Measurements from ENCODE around the gene LMO3.

LMO3 gene

DNA sequence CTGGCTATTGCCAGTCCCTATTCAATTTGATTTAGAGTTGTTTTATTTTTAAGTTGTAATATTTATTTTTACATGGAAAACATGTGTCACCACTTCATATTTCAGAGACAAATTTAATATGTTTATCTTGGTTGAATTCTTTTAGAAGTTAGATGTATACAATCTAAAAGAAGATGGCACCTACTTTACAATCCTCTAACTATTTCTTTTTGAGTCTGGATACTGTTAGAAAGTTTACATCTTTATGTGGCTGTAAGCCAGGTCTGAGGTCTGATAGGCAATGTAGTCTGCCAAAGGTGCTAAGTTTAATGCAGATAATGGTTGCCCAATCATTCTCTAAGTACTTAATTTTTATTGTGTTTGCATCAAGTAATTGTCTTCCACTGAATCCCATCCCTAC is 7.2 kb upstream of the LMO3 start:
- TF ChIP-seq, protein P1, sequence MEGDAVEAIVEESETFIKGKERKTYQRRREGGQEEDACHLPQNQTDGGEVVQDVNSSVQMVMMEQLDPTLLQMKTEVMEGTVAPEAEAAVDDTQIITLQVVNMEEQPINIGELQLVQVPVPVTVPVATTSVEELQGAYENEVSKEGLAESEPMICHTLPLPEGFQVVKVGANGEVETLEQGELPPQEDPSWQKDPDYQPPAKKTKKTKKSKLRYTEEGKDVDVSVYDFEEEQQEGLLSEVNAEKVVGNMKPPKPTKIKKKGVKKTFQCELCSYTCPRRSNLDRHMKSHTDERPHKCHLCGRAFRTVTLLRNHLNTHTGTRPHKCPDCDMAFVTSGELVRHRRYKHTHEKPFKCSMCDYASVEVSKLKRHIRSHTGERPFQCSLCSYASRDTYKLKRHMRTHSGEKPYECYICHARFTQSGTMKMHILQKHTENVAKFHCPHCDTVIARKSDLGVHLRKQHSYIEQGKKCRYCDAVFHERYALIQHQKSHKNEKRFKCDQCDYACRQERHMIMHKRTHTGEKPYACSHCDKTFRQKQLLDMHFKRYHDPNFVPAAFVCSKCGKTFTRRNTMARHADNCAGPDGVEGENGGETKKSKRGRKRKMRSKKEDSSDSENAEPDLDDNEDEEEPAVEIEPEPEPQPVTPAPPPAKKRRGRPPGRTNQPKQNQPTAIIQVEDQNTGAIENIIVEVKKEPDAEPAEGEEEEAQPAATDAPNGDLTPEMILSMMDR (IDR thresholded peaks at IDR 0.05; ENCODE audit: extremely low read depth, missing control alignments): no peak
- DNase-seq (ENCODE audit: low spot score): no peak

DNA sequence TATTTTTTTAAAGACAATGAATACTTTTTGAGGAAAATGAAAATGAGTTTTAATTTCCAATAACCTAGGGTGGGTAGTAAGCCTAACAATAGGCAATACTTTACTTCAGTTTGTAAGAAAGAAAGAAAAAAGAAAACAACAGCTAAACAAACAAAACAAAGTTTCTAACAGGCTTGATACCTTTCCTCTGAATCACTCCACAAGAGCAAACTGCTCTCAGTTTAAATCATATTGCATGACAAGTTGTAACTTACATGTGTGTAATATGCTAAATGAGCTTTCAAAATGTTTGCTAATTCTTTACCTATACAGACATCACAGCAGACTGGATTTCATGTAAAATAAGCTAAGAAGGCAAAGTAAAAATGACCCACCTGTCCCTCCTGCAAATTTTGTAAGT is 6.7 kb upstream of the LMO3 start:
- TF ChIP-seq, protein P1 (IDR thresholded peaks at IDR 0.05; ENCODE audit: extremely low read depth, missing control alignments): no peak

DNA sequence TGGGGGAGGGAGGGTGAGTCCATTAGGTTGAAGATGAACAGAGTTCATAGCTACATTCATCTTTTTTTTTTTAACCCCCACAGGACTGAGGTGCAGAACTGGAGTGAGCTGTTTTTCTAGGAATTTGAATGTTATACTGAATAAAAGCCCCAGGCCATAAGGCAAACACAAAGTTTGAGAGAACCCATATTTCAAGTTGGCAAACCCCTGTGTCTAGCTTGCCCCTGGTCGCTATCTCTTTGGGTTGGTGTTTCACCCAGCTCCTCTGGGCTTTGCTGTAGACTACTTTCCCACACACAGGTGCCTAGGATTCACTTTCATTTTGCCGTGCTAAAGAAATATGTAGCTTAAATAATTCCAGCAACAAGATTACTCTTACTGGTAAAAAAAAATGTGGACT is 5.2 kb upstream of the LMO3 start:
- no peak for DNase-seq (ENCODE audit: low spot score)
- TF ChIP-seq, protein P1 (IDR thresholded peaks at IDR 0.05; ENCODE audit: extremely low read depth, missing control alignments): no peak

More for the DNA sequence above, 6.7 kb upstream of the LMO3 start:
- DNase-seq (ENCODE audit: low spot score): no peak

DNA sequence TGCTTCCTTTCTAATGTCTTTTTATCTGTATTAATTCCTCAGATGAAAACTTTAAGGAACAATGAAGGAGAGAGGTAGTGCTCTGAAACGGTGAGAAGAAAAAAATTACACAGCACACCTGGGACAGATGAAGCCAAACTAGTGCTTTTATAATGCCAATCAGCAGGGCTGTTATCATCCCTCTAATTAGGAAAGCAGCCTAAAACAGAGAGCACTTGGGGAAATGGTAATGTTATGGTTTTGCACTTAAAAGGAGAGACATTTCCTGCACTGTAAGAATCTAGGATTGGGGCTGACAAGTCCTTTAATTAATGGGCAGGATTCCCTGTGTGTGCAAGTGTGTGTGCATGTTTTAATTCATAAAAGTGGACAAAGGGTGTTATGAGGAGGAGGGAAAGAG is 4.8 kb upstream of the LMO3 start:
- TF ChIP-seq, protein P1 (IDR thresholded peaks at IDR 0.05; ENCODE audit: extremely low read depth, missing control alignments): no peak
- DNase-seq (ENCODE audit: low spot score): no peak

DNA sequence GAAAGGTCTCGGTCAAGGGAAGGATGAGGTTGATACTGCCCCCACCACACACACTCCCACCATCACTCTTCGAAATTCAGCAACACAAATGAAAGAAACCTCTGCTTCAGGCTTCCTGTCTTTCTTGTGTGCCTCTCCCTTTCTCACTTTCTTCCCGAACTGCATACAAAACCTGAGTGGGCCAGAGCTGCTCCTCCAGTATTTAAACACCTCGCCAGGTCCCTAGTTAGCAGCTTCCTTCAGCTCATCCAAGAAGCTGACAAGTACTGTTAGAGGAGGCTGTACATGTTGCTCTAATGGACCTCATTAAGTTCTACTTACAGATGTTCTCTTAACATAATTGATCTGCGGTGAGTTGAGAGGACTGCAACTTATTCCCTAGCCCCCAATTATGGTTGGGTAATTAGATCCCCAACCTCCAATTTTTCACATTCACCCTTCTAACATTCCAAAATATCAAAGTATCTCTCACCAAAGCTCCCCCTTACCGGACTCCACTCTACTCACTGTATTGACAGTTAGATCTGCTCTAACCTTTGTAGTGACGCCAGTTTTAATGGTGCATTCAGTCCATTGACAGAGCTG is 4.1 kb upstream of the LMO3 start:
- TF ChIP-seq, protein P1 (IDR thresholded peaks at IDR 0.05; ENCODE audit: extremely low read depth, missing control alignments): no peak
- DNase-seq (ENCODE audit: low spot score): no peak

DNA sequence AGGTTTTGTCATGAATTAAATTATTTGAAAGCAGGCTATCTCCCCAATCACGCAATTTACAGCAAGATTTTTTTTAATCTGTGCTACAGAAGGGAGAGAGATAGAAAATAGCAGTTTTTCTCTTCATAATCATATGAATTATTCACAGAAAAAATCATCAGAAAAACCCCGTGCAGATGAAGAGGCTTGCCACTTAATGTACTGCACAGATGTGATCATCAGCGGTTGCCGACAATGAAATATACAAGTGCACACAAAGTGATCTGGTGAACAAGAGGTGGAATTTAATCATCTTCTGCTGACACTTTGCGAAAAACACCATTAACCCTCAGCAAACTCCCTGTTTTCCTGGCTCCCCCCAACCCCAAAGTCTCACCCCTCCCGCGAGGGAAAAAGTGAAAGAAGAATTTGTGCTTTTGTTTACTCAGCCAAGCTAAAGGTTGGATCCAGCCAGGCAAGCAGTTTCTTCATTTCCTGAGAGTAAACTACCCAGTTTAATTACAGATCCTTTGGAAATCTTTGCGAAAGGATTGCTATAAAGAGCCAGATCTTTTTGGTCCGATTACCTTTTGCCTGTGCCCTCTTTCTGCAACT is 3.1 kb upstream of the LMO3 start:
- TF ChIP-seq, protein P1 (IDR thresholded peaks at IDR 0.05; ENCODE audit: extremely low read depth, missing control alignments): no peak
- DNase-seq (ENCODE audit: low spot score): no peak

DNA sequence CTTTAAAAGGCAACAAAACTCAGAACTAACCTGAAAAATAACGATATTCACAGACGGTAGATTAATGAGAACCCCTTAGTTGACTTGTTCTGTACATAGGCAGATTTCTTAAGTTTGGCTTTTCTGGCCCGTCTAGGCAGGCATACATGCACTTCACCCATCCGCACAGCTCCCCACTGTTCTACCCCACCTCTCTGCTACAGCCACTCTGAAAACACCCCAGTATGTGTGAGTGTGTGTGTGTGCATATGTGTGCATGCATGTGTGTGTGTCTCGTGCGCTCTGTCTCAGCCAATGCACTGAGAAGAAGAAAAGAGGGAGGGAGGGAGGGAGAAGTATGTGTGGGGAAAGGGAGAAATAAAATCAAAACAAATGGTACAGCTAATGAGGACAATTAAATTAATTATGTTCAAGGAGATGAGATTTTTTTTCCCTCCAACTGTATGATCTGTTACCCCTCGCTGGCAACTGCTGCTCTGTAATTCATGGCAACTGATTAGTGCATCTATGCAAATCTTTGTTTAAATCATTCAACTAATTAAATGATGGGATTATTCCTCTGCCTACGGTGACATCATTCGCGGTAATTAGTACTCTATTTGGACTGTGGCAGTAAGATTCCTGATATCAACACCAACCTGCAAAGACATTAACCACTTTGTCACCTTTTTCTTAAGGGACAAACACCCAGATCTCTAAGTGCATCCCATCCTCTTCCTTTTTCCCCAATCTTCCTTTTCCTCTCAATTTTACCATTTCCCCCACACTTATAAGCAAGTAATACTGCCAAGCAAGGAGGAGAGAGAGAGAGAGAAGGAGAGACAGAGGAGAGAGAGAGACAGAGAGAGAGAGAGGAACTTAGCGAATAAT is 2.2 kb upstream of the LMO3 start:
- DNase-seq (ENCODE audit: low spot score): no peak
- TF ChIP-seq, protein P1 (IDR thresholded peaks at IDR 0.05; ENCODE audit: extremely low read depth, missing control alignments): no peak
